ENCODE data around the gene MBOAT1.
A peak's percentile ranks its signal among the peaks of the same experiment; 100 is the strongest.

MBOAT1 gene

GRCh38 chr6:20098267-20098876, 113.9 kb downstream of the MBOAT1 start:
- TF ChIP-seq EGR1 (IDR thresholded peaks at IDR 0.05) (no peak), ZBTB7A (IDR thresholded peaks at IDR 0.05; ENCODE audit: low read depth) (no peak), NFIC (IDR thresholded peaks at IDR 0.05) (no peak), EP300 (IDR thresholded peaks at IDR 0.05; ENCODE audit: borderline replicate concordance) (no peak), YY1 (IDR thresholded peaks at IDR 0.05; ENCODE audit: low read depth) (no peak), CREB1 (IDR thresholded peaks at IDR 0.05; ENCODE audit: low read depth) (no peak), CEBPB (IDR thresholded peaks at IDR 0.05) (no peak)

DNA sequence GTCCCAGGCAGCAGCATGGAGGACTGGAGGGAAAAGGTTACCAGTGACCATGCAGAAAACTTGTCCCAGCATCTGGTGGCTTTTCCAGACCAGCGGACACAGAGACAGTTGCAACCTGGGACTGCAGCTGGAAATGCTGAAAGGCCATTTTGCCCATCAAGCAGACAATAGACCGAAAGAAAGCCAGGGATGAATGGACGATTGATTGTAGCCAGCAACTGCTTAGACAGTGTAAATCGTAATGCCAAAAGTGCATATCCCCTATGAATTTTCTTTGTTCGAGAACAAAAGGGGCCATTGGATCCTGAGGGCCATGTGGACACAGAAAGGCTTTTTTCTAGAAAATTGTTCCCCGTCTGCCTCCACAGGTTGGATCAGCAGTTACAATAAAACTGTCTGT, 115.7 kb downstream of the MBOAT1 start:
- TF ChIP-seq TAF1 (IDR thresholded peaks at IDR 0.05; ENCODE audit: low read depth): no peak
- no peak for TF ChIP-seq FOXM1 (IDR thresholded peaks at IDR 0.05; ENCODE audit: borderline replicate concordance, low read depth)
- no peak for TF ChIP-seq ZBTB7A (IDR thresholded peaks at IDR 0.05; ENCODE audit: low read depth)
- TF ChIP-seq CREB1 (IDR thresholded peaks at IDR 0.05; ENCODE audit: low read depth): no peak
- TF ChIP-seq EGR1 (IDR thresholded peaks at IDR 0.05): no peak
- TF ChIP-seq TEAD4 (IDR thresholded peaks at IDR 0.05): no peak
- TF ChIP-seq EP300 (IDR thresholded peaks at IDR 0.05; ENCODE audit: borderline replicate concordance): no peak
- TF ChIP-seq, protein P1, sequence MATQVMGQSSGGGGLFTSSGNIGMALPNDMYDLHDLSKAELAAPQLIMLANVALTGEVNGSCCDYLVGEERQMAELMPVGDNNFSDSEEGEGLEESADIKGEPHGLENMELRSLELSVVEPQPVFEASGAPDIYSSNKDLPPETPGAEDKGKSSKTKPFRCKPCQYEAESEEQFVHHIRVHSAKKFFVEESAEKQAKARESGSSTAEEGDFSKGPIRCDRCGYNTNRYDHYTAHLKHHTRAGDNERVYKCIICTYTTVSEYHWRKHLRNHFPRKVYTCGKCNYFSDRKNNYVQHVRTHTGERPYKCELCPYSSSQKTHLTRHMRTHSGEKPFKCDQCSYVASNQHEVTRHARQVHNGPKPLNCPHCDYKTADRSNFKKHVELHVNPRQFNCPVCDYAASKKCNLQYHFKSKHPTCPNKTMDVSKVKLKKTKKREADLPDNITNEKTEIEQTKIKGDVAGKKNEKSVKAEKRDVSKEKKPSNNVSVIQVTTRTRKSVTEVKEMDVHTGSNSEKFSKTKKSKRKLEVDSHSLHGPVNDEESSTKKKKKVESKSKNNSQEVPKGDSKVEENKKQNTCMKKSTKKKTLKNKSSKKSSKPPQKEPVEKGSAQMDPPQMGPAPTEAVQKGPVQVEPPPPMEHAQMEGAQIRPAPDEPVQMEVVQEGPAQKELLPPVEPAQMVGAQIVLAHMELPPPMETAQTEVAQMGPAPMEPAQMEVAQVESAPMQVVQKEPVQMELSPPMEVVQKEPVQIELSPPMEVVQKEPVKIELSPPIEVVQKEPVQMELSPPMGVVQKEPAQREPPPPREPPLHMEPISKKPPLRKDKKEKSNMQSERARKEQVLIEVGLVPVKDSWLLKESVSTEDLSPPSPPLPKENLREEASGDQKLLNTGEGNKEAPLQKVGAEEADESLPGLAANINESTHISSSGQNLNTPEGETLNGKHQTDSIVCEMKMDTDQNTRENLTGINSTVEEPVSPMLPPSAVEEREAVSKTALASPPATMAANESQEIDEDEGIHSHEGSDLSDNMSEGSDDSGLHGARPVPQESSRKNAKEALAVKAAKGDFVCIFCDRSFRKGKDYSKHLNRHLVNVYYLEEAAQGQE (IDR thresholded peaks at IDR 0.05; ENCODE audit: low read depth): no peak
- no peak for TF ChIP-seq NFIC (IDR thresholded peaks at IDR 0.05)
- TF ChIP-seq USF1 (IDR thresholded peaks at IDR 0.05): no peak
- no peak for TF ChIP-seq CEBPB (IDR thresholded peaks at IDR 0.05)
- no peak for TF ChIP-seq TCF12 (IDR thresholded peaks at IDR 0.05; ENCODE audit: low read depth)
- TF ChIP-seq, protein P2, sequence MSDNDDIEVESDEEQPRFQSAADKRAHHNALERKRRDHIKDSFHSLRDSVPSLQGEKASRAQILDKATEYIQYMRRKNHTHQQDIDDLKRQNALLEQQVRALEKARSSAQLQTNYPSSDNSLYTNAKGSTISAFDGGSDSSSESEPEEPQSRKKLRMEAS (IDR thresholded peaks at IDR 0.05): no peak

- TF ChIP-seq ZBTB7A (IDR thresholded peaks at IDR 0.05; ENCODE audit: low read depth) (no peak), EGR1 (IDR thresholded peaks at IDR 0.05) (no peak), TEAD4 (IDR thresholded peaks at IDR 0.05) (no peak), CREB1 (IDR thresholded peaks at IDR 0.05; ENCODE audit: low read depth) (no peak), TAF1 (IDR thresholded peaks at IDR 0.05; ENCODE audit: low read depth) (no peak), YY1 (IDR thresholded peaks at IDR 0.05; ENCODE audit: low read depth) (no peak), CEBPB (IDR thresholded peaks at IDR 0.05) (no peak), FOXM1 (IDR thresholded peaks at IDR 0.05; ENCODE audit: borderline replicate concordance, low read depth) (no peak), RAD21 (IDR thresholded peaks at IDR 0.05; ENCODE audit: low read depth) (no peak), EP300 (IDR thresholded peaks at IDR 0.05; ENCODE audit: borderline replicate concordance) (no peak), USF1 (IDR thresholded peaks at IDR 0.05) (no peak), TCF12 (IDR thresholded peaks at IDR 0.05; ENCODE audit: low read depth) (no peak), NFIC (IDR thresholded peaks at IDR 0.05) (no peak)
- TF ChIP-seq, protein P2 (IDR thresholded peaks at IDR 0.05): no peak
- TF ChIP-seq, protein P1 (IDR thresholded peaks at IDR 0.05; ENCODE audit: low read depth): no peak
Measured at GRCh38 chr6:20095436-20095835, 116.8 kb downstream of the MBOAT1 start.

DNA sequence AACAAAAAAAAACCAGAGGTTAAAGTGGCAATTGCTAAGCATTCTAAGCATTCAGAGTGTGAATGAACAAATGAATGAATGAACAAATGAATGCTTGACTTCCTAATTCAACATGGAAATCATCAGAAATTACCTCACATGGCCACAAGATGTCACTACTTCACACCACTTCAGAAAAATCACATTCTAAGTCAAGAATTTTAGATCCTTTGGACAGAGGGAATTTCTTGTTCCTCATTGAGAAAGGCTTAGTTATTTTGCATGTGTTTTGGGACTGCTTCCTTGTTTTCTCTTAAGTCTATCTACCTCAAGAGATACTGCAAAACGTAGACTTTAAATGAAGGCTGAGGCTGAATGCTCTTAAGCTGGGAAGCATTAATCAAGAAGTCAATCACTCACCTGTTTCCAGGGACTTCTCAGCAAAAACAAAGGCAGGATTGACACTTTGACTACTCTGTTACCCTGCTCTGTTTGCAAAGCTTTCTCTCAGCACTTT, 120.2 kb downstream of the MBOAT1 start:
- TF ChIP-seq EP300 (IDR thresholded peaks at IDR 0.05; ENCODE audit: borderline replicate concordance) (no peak), EGR1 (IDR thresholded peaks at IDR 0.05) (no peak), RAD21 (IDR thresholded peaks at IDR 0.05; ENCODE audit: low read depth) (peak; percentile 88)

- no peak for TF ChIP-seq USF1 (IDR thresholded peaks at IDR 0.05)
- TF ChIP-seq CREB1 (IDR thresholded peaks at IDR 0.05; ENCODE audit: low read depth): no peak
- TF ChIP-seq TEAD4 (IDR thresholded peaks at IDR 0.05): no peak
- TF ChIP-seq FOXM1 (IDR thresholded peaks at IDR 0.05; ENCODE audit: borderline replicate concordance, low read depth): no peak
- TF ChIP-seq CEBPB (IDR thresholded peaks at IDR 0.05): no peak
- TF ChIP-seq ZBTB7A (IDR thresholded peaks at IDR 0.05; ENCODE audit: low read depth): no peak
- no peak for TF ChIP-seq EGR1 (IDR thresholded peaks at IDR 0.05)
- no peak for TF ChIP-seq EP300 (IDR thresholded peaks at IDR 0.05; ENCODE audit: borderline replicate concordance)
- no peak for TF ChIP-seq NFIC (IDR thresholded peaks at IDR 0.05)
- TF ChIP-seq, protein P2 (IDR thresholded peaks at IDR 0.05): no peak
- TF ChIP-seq RAD21 (IDR thresholded peaks at IDR 0.05; ENCODE audit: low read depth): no peak
- TF ChIP-seq TAF1 (IDR thresholded peaks at IDR 0.05; ENCODE audit: low read depth): no peak
- TF ChIP-seq YY1 (IDR thresholded peaks at IDR 0.05; ENCODE audit: low read depth): no peak
- TF ChIP-seq TCF12 (IDR thresholded peaks at IDR 0.05; ENCODE audit: low read depth): no peak
- TF ChIP-seq, protein P1 (IDR thresholded peaks at IDR 0.05; ENCODE audit: low read depth): no peak
Measured at GRCh38 chr6:20086992-20087391, 125.3 kb downstream of the MBOAT1 start.
